KMS-11 (cell line): ENCODE data around the gene PCK1.

Experiments used
- H2AFZ ChIP-seq: fragments of 200-600 bp; sonication (generic); 2 replicates; pipeline ENCODE4 v1.6.1; 2016; ENCODE audit warnings: antibody characterized with exemption, mixed run types, low read depth
- H3K27ac ChIP-seq: fragments of 200-600 bp; sonication (generic); 2 replicates; pipeline ENCODE4 v1.6.1; 2016; ENCODE audit warnings: mild to moderate bottlenecking, mixed run types
- H3K27me3 ChIP-seq: fragments of 200-600 bp; sonication (generic); 2 replicates; pipeline ENCODE4 v1.6.1; 2017; ENCODE audit warnings: mild to moderate bottlenecking, low read depth, mixed run types, moderate library complexity; ENCODE audit not compliant: insufficient read depth
- H3K36me3 ChIP-seq: fragments of 200-600 bp; sonication (generic); 2 replicates; pipeline ENCODE4 v1.6.1; 2017; ENCODE audit warnings: mild to moderate bottlenecking, mixed run types; ENCODE audit not compliant: insufficient read depth
- H3K4me1 ChIP-seq: fragments of 200-600 bp; sonication (generic); 2 replicates; pipeline ENCODE4 v1.6.1; 2016; ENCODE audit warnings: mild to moderate bottlenecking, low read depth, mixed run types; ENCODE audit not compliant: poor library complexity, severe bottlenecking
- H3K4me2 ChIP-seq: fragments of 200-600 bp; sonication (generic); 2 replicates; pipeline ENCODE4 v1.7.0; 2016; ENCODE audit warnings: mild to moderate bottlenecking, mixed run types
- H3K4me3 ChIP-seq: fragments of 200-600 bp; sonication (generic); IDR thresholded peaks from 2 replicates; pipeline ENCODE4 v1.6.1; 2017; ENCODE audit warnings: low read depth, low read length, mixed read lengths; ENCODE audit not compliant: insufficient read depth
- H3K79me2 ChIP-seq: fragments of 200-600 bp; sonication (generic); 2 replicates; pipeline ENCODE4 v1.6.1; 2016; ENCODE audit warnings: low read depth, mixed run types; ENCODE audit not compliant: insufficient read depth
- H3K9ac ChIP-seq: fragments of 200-600 bp; sonication (generic); 2 replicates; pipeline ENCODE4 v1.6.1; 2016; ENCODE audit warnings: mild to moderate bottlenecking, mixed run types
- H4K20me1 ChIP-seq: fragments of 200-600 bp; sonication (generic); 2 replicates; pipeline ENCODE4 v1.6.1; 2016; ENCODE audit warnings: mild to moderate bottlenecking, mixed run types; ENCODE audit not compliant: insufficient read depth
- CTCF ChIP-seq: fragments of 200-600 bp; sonication (generic); conservative IDR thresholded peaks from 2 replicates; pipeline ENCODE4 v1.6.1; 2017; ENCODE audit warnings: low read depth, mild to moderate bottlenecking, antibody characterized with exemption, low read length, moderate library complexity, mixed read lengths

Gene PCK1

GRCh38 chr20:57568088-57568896, 7.4 kb downstream of the PCK1 start:
- H3K27me3 ChIP-seq: peaks cover 91% of the 10 kb centered on the region
- H2AFZ ChIP-seq: no peak overlapping the region
- no peak overlapping the region for H3K27ac ChIP-seq
- no peaks in the 10 kb centered on the region for H3K79me2 ChIP-seq
- no peaks in the 10 kb centered on the region for H3K36me3 ChIP-seq
- H3K4me1 ChIP-seq: no peaks in the 10 kb centered on the region
- no peak overlapping the region for H3K9ac ChIP-seq
- TF ChIP-seq CTCF: no peak
- H4K20me1 ChIP-seq: no peaks in the 10 kb centered on the region
- no peak overlapping the region for H3K4me2 ChIP-seq
- H3K4me3 ChIP-seq: no peak overlapping the region

GRCh38 chr20:57568960-57569359, 8.1 kb downstream of the PCK1 start:
- Histone ChIP-seq H3K27me3 (peaks cover 91% of the 10 kb centered on the region), H2AFZ (no peak overlapping the region), H3K9ac (no peak overlapping the region), H4K20me1 (no peaks in the 10 kb centered on the region), H3K36me3 (no peaks in the 10 kb centered on the region), H3K4me2 (no peak overlapping the region), H3K4me1 (no peaks in the 10 kb centered on the region), H3K79me2 (no peaks in the 10 kb centered on the region), H3K27ac (no peak overlapping the region), H3K4me3 (no peak overlapping the region)
- no peak for TF ChIP-seq CTCF

- H3K4me1 ChIP-seq: no peaks in the 10 kb centered on the region
- no peak for TF ChIP-seq CTCF
- no peak overlapping the region for H3K4me2 ChIP-seq
- no peak overlapping the region for H3K27ac ChIP-seq
- no peaks in the 10 kb centered on the region for H3K36me3 ChIP-seq
- H3K9ac ChIP-seq: no peak overlapping the region
- peaks cover 91% of the 10 kb centered on the region for H3K27me3 ChIP-seq
- H3K4me3 ChIP-seq: no peak overlapping the region
- no peak overlapping the region for H2AFZ ChIP-seq
- no peaks in the 10 kb centered on the region for H3K79me2 ChIP-seq
- no peaks in the 10 kb centered on the region for H4K20me1 ChIP-seq
Observed at GRCh38 chr20:57570145-57570850, 9.4 kb downstream of the PCK1 start.

GRCh38 chr20:57570920-57571319, 10.0 kb downstream of the PCK1 start:
- Histone ChIP-seq H2AFZ (no peak overlapping the region), H3K4me3 (no peak overlapping the region), H3K79me2 (no peaks in the 10 kb centered on the region), H3K27me3 (peaks cover 94% of the 10 kb centered on the region), H3K4me2 (no peak overlapping the region), H3K9ac (no peak overlapping the region), H4K20me1 (no peaks in the 10 kb centered on the region), H3K4me1 (no peaks in the 10 kb centered on the region), H3K27ac (no peak overlapping the region), H3K36me3 (no peaks in the 10 kb centered on the region)
- no peak for TF ChIP-seq CTCF
